Fibroblast of lung (primary cell): ENCODE results near the gene DMAC2.

Source experiments
- CTCF ChIP-seq, 2 donors: IDR thresholded peaks in 1 of 2; conservative IDR thresholded peaks in 1 of 2; 1 replicate in 1 of 2; 2 replicates in 1 of 2; pipeline ENCODE4 v1.5.1; 2011 to 2012; ENCODE audit warnings: low read length in 2 of 2, control low read depth in 1 of 2, inconsistent platforms in 1 of 2, low read depth in 1 of 2, mild to moderate bottlenecking in 1 of 2
- EZH2 ChIP-seq: IDR thresholded peaks from 2 replicates; pipeline ENCODE4 v1.5.1; 2012; ENCODE audit warnings: low read length, control low read depth, mild to moderate bottlenecking; ENCODE audit errors: missing control alignments

GRCh38 chr19:41386442-41386841, 53.3 kb downstream of the DMAC2 start:
- TF ChIP-seq EZH2 (no peak), CTCF (conservative IDR thresholded peaks at IDR 0.05 in 1 of 2, IDR thresholded peaks at IDR 0.05 in 1 of 2; ENCODE audit: low read depth in 1 of 2, low read length in 2 of 2) (no peak)
